ENCODE results near the gene MLPH. TPM values are rescaled to one million over a fixed set of nuclear protein-coding genes. Genes with fewer than 3 reads are reported as not detected.

Gene MLPH
- total and polyA plus RNA-seq, 2 donors (not counting 1 experiment from before 2014, with no cell fraction given): not detected

- no peak overlapping the region for H3K4me2 ChIP-seq (replicated peaks; ENCODE audit: low read depth, low read length, poor library complexity, severe bottlenecking)
- H3K27ac Mint-ChIP-seq: no peak overlapping the region
- peaks cover 8% of the 10 kb centered on the region for H3K9me3 Mint-ChIP-seq (ENCODE audit: insufficient read depth)
Measured at GRCh38 chr2:237490009-237490711, 3.1 kb downstream of the MLPH start.

More at GRCh38 chr2:237490009-237490711, 3.1 kb downstream of the MLPH start:
- Mint-ChIP-seq H3K4me3 (no peak overlapping the region), H3K4me1 (no peaks in the 10 kb centered on the region), H3K27me3 (peaks cover 48% of the 10 kb centered on the region)
- ChIA-PET POLR2A (no interaction called here), CTCF (no interaction called here)
- intact Hi-C loops (cut with micrococcal nuclease): no loop called here
- TF ChIP-seq CTCF (IDR thresholded peaks at IDR 0.05): no peak
- TF ChIP-seq EZH2 (IDR thresholded peaks at IDR 0.05; ENCODE audit: borderline replicate concordance, insufficient read depth, low read depth, low read length, poor library complexity, severe bottlenecking): no peak
- no peak for DNase-seq
- 70% methylated on average over 5 of the region's 8 CpGs for WGBS (ENCODE audit: insufficient coverage)
- H3K79me2 ChIP-seq (ENCODE audit: control insufficient read depth, insufficient read depth, low read length): no peaks in the 10 kb centered on the region
- no peak overlapping the region for H3K27ac ChIP-seq (ENCODE audit: low read length in 2 of 2)
- peaks cover 0 to 6% of the 10 kb centered on the region in 2 donors for H3K4me1 ChIP-seq (ENCODE audit: control insufficient read depth in 2 of 2, insufficient read depth in 2 of 2, low read length in 2 of 2)
- no peak overlapping the region for H2AFZ ChIP-seq (ENCODE audit: insufficient read depth, low read depth, low read length, poor library complexity, severe bottlenecking)
- H3K4me3 ChIP-seq (ENCODE audit: control extremely low read depth in 1 of 5, extremely low read depth in 1 of 5, insufficient read depth in 1 of 5, low read depth in 2 of 5, low read length in 4 of 5): no peak overlapping the region
- no peaks in the 10 kb centered on the region for H4K20me1 ChIP-seq (ENCODE audit: control insufficient read depth, insufficient read depth, low read length, poor library complexity, severe bottlenecking)
- ATAC-seq (ENCODE audit: low read depth): no peak
- H3K36me3 ChIP-seq (replicated peaks in 1 of 2; ENCODE audit: control extremely low read depth in 1 of 2, control insufficient read depth in 1 of 2, extremely low read depth in 1 of 2, insufficient read depth in 2 of 2, low read length in 1 of 2): no peaks in the 10 kb centered on the region
- peaks cover 0 to 42% (median 14%) of the 10 kb centered on the region in 4 experiments for H3K27me3 ChIP-seq (replicated peaks in 1 of 4; ENCODE audit: control extremely low read depth in 1 of 4, control insufficient read depth in 3 of 4, insufficient read depth in 4 of 4, low read length in 3 of 4)
- H3K9me3 ChIP-seq (ENCODE audit: control extremely low read depth in 1 of 3, control insufficient read depth in 2 of 3, insufficient read depth in 1 of 3, low read length in 2 of 3): peaks cover 1 to 28% (median 14%) of the 10 kb centered on the region in 3 donors
- H3K9ac ChIP-seq (ENCODE audit: low read length): no peak overlapping the region

All from B cell (primary cell).